Upper lobe of left lung (tissue), 6 donors: ENCODE data around the gene HSDL2. TPM values are rescaled to one million over a fixed set of nuclear protein-coding genes. Genes with fewer than 3 reads are reported as not detected.

Experiments
- ATAC-seq, 2 donors: fragments of 200-7000 bp; cut with Tn5 transposase; one replicate each; pipeline ENCODE4 v1.9.1; 2022; ENCODE audit warnings: mild to moderate bottlenecking in 2 of 2, moderate library complexity in 2 of 2; ENCODE audit not compliant: low FRiP score in 2 of 2
- DNase-seq, 2 donors: peaks; one replicate each; pipeline ENCODE4 v3.0.0-alpha.2; 2019 to 2020
- H3K27ac ChIP-seq, 4 donors: fragments of 200-600 bp; sonication (generic); one replicate each; pipeline ENCODE4 v1.5.1; 2016 to 2019
- H3K27me3 ChIP-seq, 4 donors: fragments of 200-600 bp; sonication (generic); one replicate each; pipeline ENCODE4 v1.5.1; 2017 to 2019
- H3K36me3 ChIP-seq, 4 donors: fragments of 200-600 bp; sonication (generic); one replicate each; pipeline ENCODE4 v1.5.1; 2016 to 2019
- H3K4me1 ChIP-seq, 4 donors: fragments of 200-600 bp; sonication (generic); one replicate each; pipeline ENCODE4 v1.5.1; 2018 to 2019
- H3K4me3 ChIP-seq, 4 donors: fragments of 200-600 bp; sonication (generic); one replicate each; pipeline ENCODE4 v1.5.1; 2017 to 2019; ENCODE audit warnings: mild to moderate bottlenecking in 2 of 4, moderate library complexity in 1 of 4
- H3K9me3 ChIP-seq, 4 donors: fragments of 200-600 bp; sonication (generic); one replicate each; pipeline ENCODE4 v1.5.1; 2018 to 2019
- EP300 ChIP-seq, 4 donors: sonication (generic); formaldehyde crosslinking; IDR thresholded peaks; one replicate each; pipeline ENCODE4 v1.5.1; 2017; ENCODE audit warnings: antibody characterized with exemption in 4 of 4, control low read depth in 2 of 4
- POLR2A ChIP-seq, 4 donors: fragments of 450-650 bp; IDR thresholded peaks; one replicate each; pipeline ENCODE4 v1.5.1; 2016 to 2017; ENCODE audit warnings: antibody characterized with exemption in 4 of 4, mild to moderate bottlenecking in 2 of 4
- POLR2AphosphoS5 ChIP-seq, 2 donors: sonication (generic); formaldehyde crosslinking; IDR thresholded peaks; one replicate each; pipeline ENCODE4 v1.5.1; 2017; ENCODE audit warnings: antibody characterized with exemption in 2 of 2
- WGBS, 2 donors: methylation state at CpG; one replicate each; pipeline ENCODE4 v1.1.5; 2017 to 2018; 5-methylcytosine and 5-hydroxymethylcytosine counted together
- total RNA-seq, 6 donors: library from RNA; depleted of rRNA in 4 of 6; stranded (reverse); fragments of >200 nt in 4 of 6; gene quantifications; one replicate each; pipeline versions ENCODE4 v1.1.0 to v1.2.1, GENCODE V29; 2016 to 2021
- TF ChIP-seq, protein P1 (sequence below), 6 experiments: fragments of 450-650 bp in 4 of 6; fragments of 200-600 bp in 2 of 6; sonication (generic) in 2 of 6; IDR thresholded peaks; one replicate each; pipeline ENCODE4 v1.5.1; 2016 to 2019; ENCODE audit warnings: antibody characterized with exemption in 6 of 6
- donor health status: DM: no; HTN: no; CAD: no; lungs with moderate emphysema.
- donor health status: DM: no; HTN: yes; CAD: no; lungs with severe emphysema.

The HSDL2 gene
- total RNA-seq, 6 donors from 2014 or later = 25.1 to 92.6 (median 46.2) TPM

GRCh38 chr9:112473986-112474385 lies 94.1 kb downstream of the HSDL2 start:
- peaks cover 0 to 16% (median 9%) of the 10 kb centered on the region in 4 donors for H3K36me3 ChIP-seq
- no peak for TF ChIP-seq POLR2A (IDR thresholded peaks at IDR 0.05)
- TF ChIP-seq POLR2AphosphoS5 (IDR thresholded peaks at IDR 0.05) = no peak
- TF ChIP-seq, protein P1, sequence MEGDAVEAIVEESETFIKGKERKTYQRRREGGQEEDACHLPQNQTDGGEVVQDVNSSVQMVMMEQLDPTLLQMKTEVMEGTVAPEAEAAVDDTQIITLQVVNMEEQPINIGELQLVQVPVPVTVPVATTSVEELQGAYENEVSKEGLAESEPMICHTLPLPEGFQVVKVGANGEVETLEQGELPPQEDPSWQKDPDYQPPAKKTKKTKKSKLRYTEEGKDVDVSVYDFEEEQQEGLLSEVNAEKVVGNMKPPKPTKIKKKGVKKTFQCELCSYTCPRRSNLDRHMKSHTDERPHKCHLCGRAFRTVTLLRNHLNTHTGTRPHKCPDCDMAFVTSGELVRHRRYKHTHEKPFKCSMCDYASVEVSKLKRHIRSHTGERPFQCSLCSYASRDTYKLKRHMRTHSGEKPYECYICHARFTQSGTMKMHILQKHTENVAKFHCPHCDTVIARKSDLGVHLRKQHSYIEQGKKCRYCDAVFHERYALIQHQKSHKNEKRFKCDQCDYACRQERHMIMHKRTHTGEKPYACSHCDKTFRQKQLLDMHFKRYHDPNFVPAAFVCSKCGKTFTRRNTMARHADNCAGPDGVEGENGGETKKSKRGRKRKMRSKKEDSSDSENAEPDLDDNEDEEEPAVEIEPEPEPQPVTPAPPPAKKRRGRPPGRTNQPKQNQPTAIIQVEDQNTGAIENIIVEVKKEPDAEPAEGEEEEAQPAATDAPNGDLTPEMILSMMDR (IDR thresholded peaks at IDR 0.05) = no peak
- TF ChIP-seq EP300 (IDR thresholded peaks at IDR 0.05) = no peak

DNA sequence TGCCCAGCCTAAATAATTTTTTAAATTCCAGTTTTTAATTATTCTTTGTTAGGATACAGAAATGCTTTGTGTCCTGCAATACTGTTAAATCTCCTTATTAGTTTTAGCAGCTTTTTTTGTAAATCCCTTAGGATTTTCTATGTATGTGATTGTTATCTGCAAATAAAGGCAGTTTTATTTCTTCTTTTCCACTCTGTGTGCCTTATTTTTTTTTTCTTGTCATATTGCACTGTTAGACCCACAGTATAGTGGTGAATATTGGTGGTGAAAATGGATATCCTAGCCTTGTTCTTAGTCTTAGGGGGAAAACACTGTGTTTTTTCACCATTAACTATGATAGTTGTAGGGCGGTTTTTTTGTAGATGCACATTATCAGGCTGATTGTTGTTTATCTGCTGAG lies 95.4 kb downstream of the HSDL2 start:
- WGBS, 2 donors = 100% methylated on average over 1 of the region's 1 CpG
- ATAC-seq (no peak), DNase-seq (no peak)
- Histone ChIP-seq H3K27ac (no peak overlapping the region), H3K4me1 (no peaks in the 10 kb centered on the region), H3K27me3 (no peaks in the 10 kb centered on the region), H3K36me3 (peaks cover 0 to 16% (median 9%) of the 10 kb centered on the region in 4 donors), H3K4me3 (no peak overlapping the region), H3K9me3 (peaks cover 0 to 6% (median 2%) of the 10 kb centered on the region in 4 donors)
- TF ChIP-seq POLR2A (IDR thresholded peaks at IDR 0.05) (no peak), EP300 (IDR thresholded peaks at IDR 0.05) (no peak), POLR2AphosphoS5 (IDR thresholded peaks at IDR 0.05) (no peak)
- TF ChIP-seq, protein P1 (IDR thresholded peaks at IDR 0.05) = no peak

More at GRCh38 chr9:112473986-112474385, 94.1 kb downstream of the HSDL2 start:
- no peaks in the 10 kb centered on the region for H3K4me1 ChIP-seq
- H3K9me3 ChIP-seq = peaks cover 0 to 6% (median 2%) of the 10 kb centered on the region in 4 donors
- ATAC-seq (no peak), DNase-seq (no peak)
- 97 to 99% methylated on average over 2 of the region's 2 CpGs for WGBS, 2 donors
- no peak overlapping the region for H3K4me3 ChIP-seq
- no peaks in the 10 kb centered on the region for H3K27me3 ChIP-seq
- no peak overlapping the region for H3K27ac ChIP-seq

GRCh38 chr9:112477330-112477729 lies 97.4 kb downstream of the HSDL2 start:
- Histone ChIP-seq H3K4me1 (no peaks in the 10 kb centered on the region), H3K27ac (no peak overlapping the region), H3K9me3 (peaks cover 0 to 6% (median 2%) of the 10 kb centered on the region in 4 donors), H3K36me3 (peaks cover 0 to 4% (median 1%) of the 10 kb centered on the region in 4 donors), H3K27me3 (no peaks in the 10 kb centered on the region), H3K4me3 (no peak overlapping the region)
- WGBS, 2 donors = 98 to 100% methylated on average over 2 of the region's 2 CpGs
- no peak for DNase-seq
- TF ChIP-seq POLR2AphosphoS5 (IDR thresholded peaks at IDR 0.05) (no peak), POLR2A (IDR thresholded peaks at IDR 0.05) (no peak), EP300 (IDR thresholded peaks at IDR 0.05) (no peak)
- TF ChIP-seq, protein P1 (IDR thresholded peaks at IDR 0.05) = no peak
- no peak for ATAC-seq

DNA sequence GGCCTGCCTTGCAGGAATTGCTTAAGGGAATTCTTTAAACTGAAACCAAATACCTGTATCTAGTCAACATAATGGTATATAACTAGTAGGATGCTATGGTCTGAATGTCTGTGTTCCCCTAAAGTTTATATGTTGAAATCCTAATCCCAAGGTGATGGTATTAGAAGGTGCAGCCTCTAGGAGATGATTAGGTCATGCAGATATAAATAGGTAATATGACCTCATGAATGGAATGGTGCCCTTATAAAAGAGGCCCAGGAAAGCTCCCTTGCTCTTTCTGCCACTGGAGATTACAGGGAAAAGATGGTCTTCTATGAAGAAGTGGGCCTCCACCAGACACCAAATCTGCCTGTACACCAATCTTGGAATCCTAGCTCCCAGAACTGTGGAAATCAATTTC lies 99.3 kb downstream of the HSDL2 start:
- TF ChIP-seq, protein P1 (IDR thresholded peaks at IDR 0.05) = no peak
- TF ChIP-seq POLR2AphosphoS5 (IDR thresholded peaks at IDR 0.05) (no peak), EP300 (IDR thresholded peaks at IDR 0.05) (no peak), POLR2A (IDR thresholded peaks at IDR 0.05) (no peak)
- H3K27me3 ChIP-seq = no peaks in the 10 kb centered on the region
- H3K4me3 ChIP-seq = no peak overlapping the region
- no peaks in the 10 kb centered on the region for H3K4me1 ChIP-seq
- ATAC-seq = no peak
- H3K9me3 ChIP-seq = peaks cover 0 to 6% (median 2%) of the 10 kb centered on the region in 4 donors
- no peaks in the 10 kb centered on the region for H3K36me3 ChIP-seq
- no peak for DNase-seq
- H3K27ac ChIP-seq = no peak overlapping the region

- H3K36me3 ChIP-seq = no peaks in the 10 kb centered on the region
- H3K9me3 ChIP-seq = no peaks in the 10 kb centered on the region
- no peaks in the 10 kb centered on the region for H3K27me3 ChIP-seq
- WGBS, 2 donors = 60 to 79% methylated on average over 2 of the region's 2 CpGs
- ATAC-seq = no peak
- no peak overlapping the region for H3K4me3 ChIP-seq
- TF ChIP-seq, protein P1 (IDR thresholded peaks at IDR 0.05) = no peak
- TF ChIP-seq EP300 (IDR thresholded peaks at IDR 0.05) = no peak
- TF ChIP-seq POLR2A (IDR thresholded peaks at IDR 0.05) = no peak
- TF ChIP-seq POLR2AphosphoS5 (IDR thresholded peaks at IDR 0.05) = no peak
- no peak overlapping the region for H3K27ac ChIP-seq
- no peak for DNase-seq
- H3K4me1 ChIP-seq = peaks cover 2 to 8% (median 7%) of the 10 kb centered on the region in 4 donors
These were observed 104.7 kb downstream of the HSDL2 start for GRCh38 chr9:112484607-112485006.
